ENCODE data around the gene CCDC97. TPM values are rescaled to one million over a fixed set of nuclear protein-coding genes. Genes with fewer than 3 reads are reported as not detected.

Gene CCDC97
- total RNA-seq, 4 donors from 2014 or later = 4.4 to 38.0 (median 10.8) TPM

DNA sequence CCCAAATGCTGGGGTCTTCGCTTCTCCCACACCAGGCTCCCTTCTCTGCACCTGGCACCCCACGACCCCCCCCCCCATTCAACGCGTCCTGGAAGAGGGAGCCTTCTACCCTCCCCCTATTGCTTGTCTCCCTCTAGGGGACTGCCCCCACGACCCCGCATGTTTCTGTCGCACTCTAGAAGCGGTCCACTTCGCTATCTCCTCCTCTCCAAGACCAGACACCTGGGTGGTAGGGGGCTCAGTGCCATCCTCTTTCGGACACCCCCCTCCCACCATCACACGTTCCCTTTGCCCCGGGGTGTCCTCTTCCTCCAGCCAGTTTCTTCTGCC lies 42.3 kb downstream of the CCDC97 start:
- DNase-seq = no peak
- Histone ChIP-seq H3K36me3 (no peaks in the 10 kb centered on the region), H3K4me3 (peak overlapping the region; percentile 65 to 70), H3K27ac (peak overlapping the region; percentile 90 to 96), H3K9me3 (no peaks in the 10 kb centered on the region), H3K27me3 (no peaks in the 10 kb centered on the region), H3K4me1 (peaks cover 0 to 6% of the 10 kb centered on the region in 2 donors)
- intact Hi-C loops (cut with DNase I; ENCODE audit: low total_unique reads) = no loop called here
- TF ChIP-seq POLR2A (IDR thresholded peaks at IDR 0.05) = no peak
- TF ChIP-seq, protein P1, sequence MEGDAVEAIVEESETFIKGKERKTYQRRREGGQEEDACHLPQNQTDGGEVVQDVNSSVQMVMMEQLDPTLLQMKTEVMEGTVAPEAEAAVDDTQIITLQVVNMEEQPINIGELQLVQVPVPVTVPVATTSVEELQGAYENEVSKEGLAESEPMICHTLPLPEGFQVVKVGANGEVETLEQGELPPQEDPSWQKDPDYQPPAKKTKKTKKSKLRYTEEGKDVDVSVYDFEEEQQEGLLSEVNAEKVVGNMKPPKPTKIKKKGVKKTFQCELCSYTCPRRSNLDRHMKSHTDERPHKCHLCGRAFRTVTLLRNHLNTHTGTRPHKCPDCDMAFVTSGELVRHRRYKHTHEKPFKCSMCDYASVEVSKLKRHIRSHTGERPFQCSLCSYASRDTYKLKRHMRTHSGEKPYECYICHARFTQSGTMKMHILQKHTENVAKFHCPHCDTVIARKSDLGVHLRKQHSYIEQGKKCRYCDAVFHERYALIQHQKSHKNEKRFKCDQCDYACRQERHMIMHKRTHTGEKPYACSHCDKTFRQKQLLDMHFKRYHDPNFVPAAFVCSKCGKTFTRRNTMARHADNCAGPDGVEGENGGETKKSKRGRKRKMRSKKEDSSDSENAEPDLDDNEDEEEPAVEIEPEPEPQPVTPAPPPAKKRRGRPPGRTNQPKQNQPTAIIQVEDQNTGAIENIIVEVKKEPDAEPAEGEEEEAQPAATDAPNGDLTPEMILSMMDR (IDR thresholded peaks at IDR 0.05) = no peak

- Histone ChIP-seq H3K4me3 (peak overlapping the region; percentile 65 to 70), H3K4me1 (peaks cover 0 to 6% of the 10 kb centered on the region in 2 donors), H3K27me3 (no peaks in the 10 kb centered on the region), H3K9me3 (no peaks in the 10 kb centered on the region), H3K36me3 (no peaks in the 10 kb centered on the region), H3K27ac (peak overlapping the region; percentile 90 to 96)
- intact Hi-C loops (cut with DNase I; ENCODE audit: low total_unique reads) = no loop called here
- no peak for TF ChIP-seq POLR2A (IDR thresholded peaks at IDR 0.05)
- TF ChIP-seq, protein P1 (IDR thresholded peaks at IDR 0.05) = peak; percentile 34 to 65 (median 44)
- peak; percentile 67 to 71 for DNase-seq
Measured at GRCh38 chr19:41352609-41353465, 42.9 kb downstream of the CCDC97 start.

- peak; percentile 89 for DNase-seq
Measured at GRCh38 chr19:41353466-41354342, 43.7 kb downstream of the CCDC97 start, which contains the start of gene TGFB1. Gene TGFB1 (minus strand): TSS chr19:41353922. CDS start chr19:41353044, 878 bp downstream.

GRCh38 chr19:41354343-41354953 lies 44.5 kb downstream of the CCDC97 start:
- TF ChIP-seq, protein P1 (IDR thresholded peaks at IDR 0.05) = no peak
- no peak for TF ChIP-seq POLR2A (IDR thresholded peaks at IDR 0.05)
- Histone ChIP-seq H3K9me3 (no peaks in the 10 kb centered on the region), H3K27ac (peak overlapping the region; percentile 90 to 96), H3K36me3 (no peaks in the 10 kb centered on the region), H3K27me3 (no peaks in the 10 kb centered on the region), H3K4me1 (peaks cover 0 to 6% of the 10 kb centered on the region in 2 donors), H3K4me3 (peak overlapping the region; percentile 65 to 70)
- peak in 1 of 2 donors; percentile 28 for DNase-seq
- intact Hi-C loops (cut with DNase I; ENCODE audit: low total_unique reads) = no loop called here

More at GRCh38 chr19:41353466-41354342, 43.7 kb downstream of the CCDC97 start, which contains the start of gene TGFB1:
- Histone ChIP-seq H3K4me1 (peaks cover 0 to 6% of the 10 kb centered on the region in 2 donors), H3K9me3 (no peaks in the 10 kb centered on the region), H3K36me3 (no peaks in the 10 kb centered on the region), H3K27me3 (no peaks in the 10 kb centered on the region), H3K27ac (peak within 1 kb of the TSS; percentile 90 to 96), H3K4me3 (peak within 1 kb of the TSS; percentile 65 to 70)
- TF ChIP-seq, protein P1 (IDR thresholded peaks at IDR 0.05) = peak; percentile 89 to 95 (median 92)
- peak in 1 of 2 donors; percentile 66 for TF ChIP-seq POLR2A (IDR thresholded peaks at IDR 0.05)
- intact Hi-C loops (cut with DNase I; ENCODE audit: low total_unique reads) = no loop called here
